Raji (cell line): ENCODE measurements around the gene TRAPPC4.

Source experiments
- POLR2A ChIP-seq: IDR thresholded peaks from 2 replicates; pipeline ENCODE4 v1.6.1; 2011; ENCODE audit warnings: low read depth, low read length, control low read depth; ENCODE audit not compliant: insufficient read depth

Gene TRAPPC4

GRCh38 chr11:119027561-119028345, 9.2 kb downstream of the TRAPPC4 start:
- TF ChIP-seq POLR2A, result no peak

GRCh38 chr11:119028346-119029068, 9.9 kb downstream of the TRAPPC4 start:
- TF ChIP-seq POLR2A, result 0 out of 2 replicates have a peak, but pooled peaks have one; percentile 10

GRCh38 chr11:119029069-119029339, 10.4 kb downstream of the TRAPPC4 start:
- TF ChIP-seq POLR2A, result no peak

- TF ChIP-seq POLR2A, result no peak
These were observed 10.9 kb downstream of the TRAPPC4 start for GRCh38 chr11:119029340-119030028.

GRCh38 chr11:119030029-119030328, 11.4 kb downstream of the TRAPPC4 start:
- no peak for TF ChIP-seq POLR2A

GRCh38 chr11:119030329-119031047, 11.9 kb downstream of the TRAPPC4 start, which contains the start of gene SLC37A4:
TSS of gene SLC37A4 (minus strand) at chr11:119030877.
- TF ChIP-seq POLR2A, result peak; percentile 96

- TF ChIP-seq POLR2A, result no peak
These were observed 13.3 kb downstream of the TRAPPC4 start for GRCh38 chr11:119031912-119032280.

- no peak for TF ChIP-seq POLR2A
These were observed 16.2 kb downstream of the TRAPPC4 start for GRCh38 chr11:119034813-119035212.

GRCh38 chr11:119038884-119039283, 20.3 kb downstream of the TRAPPC4 start:
- no peak for TF ChIP-seq POLR2A

GRCh38 chr11:119041821-119042514, 23.4 kb downstream of the TRAPPC4 start:
- no peak for TF ChIP-seq POLR2A

- no peak for TF ChIP-seq POLR2A
These were observed 24.4 kb downstream of the TRAPPC4 start for GRCh38 chr11:119042927-119043326.

- no peak for TF ChIP-seq POLR2A
These were observed 26.1 kb downstream of the TRAPPC4 start for GRCh38 chr11:119044708-119045107.

- TF ChIP-seq POLR2A, result no peak
These were observed 27.9 kb downstream of the TRAPPC4 start for GRCh38 chr11:119046489-119046888.

- no peak for TF ChIP-seq POLR2A
These were observed 28.6 kb downstream of the TRAPPC4 start for GRCh38 chr11:119047205-119047604.

GRCh38 chr11:119048644-119049043, 30.1 kb downstream of the TRAPPC4 start:
- no peak for TF ChIP-seq POLR2A
